Measurements from ENCODE around the gene HOXD11.

HOXD11 gene

DNA sequence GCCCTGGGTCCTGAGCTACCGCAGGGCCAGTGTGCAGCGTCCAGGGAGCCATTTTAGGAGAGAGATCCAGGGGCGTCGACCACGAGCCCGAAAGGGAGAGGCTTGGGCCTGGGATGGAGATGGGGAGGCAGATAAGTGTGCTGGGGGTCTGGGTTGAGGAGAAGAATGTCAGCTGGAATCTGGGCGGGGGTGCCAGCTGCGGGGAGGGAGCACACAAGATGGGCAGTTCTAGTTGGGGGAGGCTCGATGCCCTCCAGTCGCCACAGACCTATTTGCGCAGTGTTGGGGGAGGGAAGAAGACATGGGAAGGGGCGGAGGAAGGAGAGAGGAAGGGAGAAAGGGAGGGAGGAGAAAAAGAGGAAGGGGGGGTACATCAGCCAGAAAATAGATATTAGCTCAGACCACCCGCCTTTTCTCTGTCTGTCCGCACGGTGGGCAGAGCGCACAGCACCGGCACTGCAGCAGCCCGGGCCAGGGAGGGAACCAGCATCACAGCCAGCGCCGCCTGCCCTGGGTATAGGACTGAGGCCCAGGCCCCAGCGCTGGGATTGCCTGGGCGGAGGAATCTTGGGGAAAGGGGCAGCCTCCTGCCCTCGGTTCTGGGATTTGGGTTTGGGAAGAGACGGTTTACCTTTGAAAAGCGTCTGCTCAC lies 1.9 kb upstream of the HOXD11 start:
- DNase-seq (ENCODE audit: low read depth in 2 of 2), result no peak

DNA sequence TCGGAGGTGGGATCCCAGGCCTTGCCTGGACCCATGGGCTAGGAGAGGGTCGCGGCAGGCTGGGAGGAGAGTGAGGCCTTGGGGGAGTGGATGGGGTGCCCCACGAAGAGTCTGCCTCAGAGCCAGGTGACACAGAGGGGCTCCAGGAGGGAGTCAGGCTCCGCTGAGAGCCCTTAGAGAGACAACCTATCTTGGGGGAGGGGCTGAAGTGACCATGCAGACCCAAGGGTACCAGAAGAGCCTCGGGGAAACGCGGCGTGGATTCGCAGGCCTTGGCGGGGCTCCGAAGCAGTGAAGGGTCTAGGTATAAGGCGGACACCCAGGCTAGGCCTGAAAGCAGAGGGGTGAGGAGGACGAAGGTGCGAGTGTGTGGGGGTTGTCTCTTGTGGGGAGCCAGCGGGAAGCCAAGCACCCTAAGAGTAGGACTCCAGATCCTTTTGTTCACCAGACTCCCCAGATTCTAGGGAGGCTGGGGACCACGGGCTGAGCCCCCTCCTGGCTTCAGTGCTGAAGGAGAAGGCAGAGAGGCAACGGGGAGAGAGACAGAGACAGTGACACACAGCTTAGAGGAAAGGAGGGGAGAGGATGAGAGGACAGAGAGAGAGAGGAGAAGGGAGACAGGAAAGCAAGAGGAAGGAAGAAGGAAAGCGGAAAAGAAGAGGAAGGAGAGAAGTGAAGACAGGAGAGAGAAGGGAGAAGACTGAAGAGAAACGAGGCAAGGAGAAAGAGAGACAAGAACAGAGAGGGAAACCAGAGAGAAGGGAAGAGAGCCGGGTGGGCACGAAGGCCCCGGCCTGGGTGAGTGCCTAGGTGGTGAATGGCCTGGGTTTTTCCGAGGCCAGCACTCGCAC lies 1.1 kb upstream of the HOXD11 start:
- DNase-seq (ENCODE audit: low read depth in 2 of 2), result no peak

DNA sequence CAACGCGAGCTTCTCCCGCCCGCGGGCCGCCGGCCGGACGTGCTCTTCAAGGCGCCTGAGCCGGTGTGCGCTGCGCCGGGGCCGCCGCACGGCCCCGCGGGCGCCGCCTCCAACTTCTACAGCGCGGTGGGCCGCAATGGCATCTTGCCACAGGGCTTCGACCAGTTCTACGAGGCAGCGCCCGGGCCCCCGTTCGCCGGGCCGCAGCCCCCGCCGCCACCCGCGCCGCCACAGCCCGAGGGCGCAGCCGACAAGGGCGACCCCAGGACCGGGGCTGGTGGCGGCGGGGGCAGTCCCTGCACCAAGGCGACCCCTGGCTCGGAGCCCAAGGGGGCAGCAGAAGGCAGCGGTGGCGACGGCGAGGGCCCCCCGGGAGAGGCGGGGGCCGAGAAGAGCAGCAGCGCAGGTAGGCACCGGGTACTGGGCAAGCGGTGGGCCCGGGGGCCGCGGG lies 676 bp downstream of the HOXD11 start:
- no peak for DNase-seq (ENCODE audit: low read depth in 2 of 2)

DNA sequence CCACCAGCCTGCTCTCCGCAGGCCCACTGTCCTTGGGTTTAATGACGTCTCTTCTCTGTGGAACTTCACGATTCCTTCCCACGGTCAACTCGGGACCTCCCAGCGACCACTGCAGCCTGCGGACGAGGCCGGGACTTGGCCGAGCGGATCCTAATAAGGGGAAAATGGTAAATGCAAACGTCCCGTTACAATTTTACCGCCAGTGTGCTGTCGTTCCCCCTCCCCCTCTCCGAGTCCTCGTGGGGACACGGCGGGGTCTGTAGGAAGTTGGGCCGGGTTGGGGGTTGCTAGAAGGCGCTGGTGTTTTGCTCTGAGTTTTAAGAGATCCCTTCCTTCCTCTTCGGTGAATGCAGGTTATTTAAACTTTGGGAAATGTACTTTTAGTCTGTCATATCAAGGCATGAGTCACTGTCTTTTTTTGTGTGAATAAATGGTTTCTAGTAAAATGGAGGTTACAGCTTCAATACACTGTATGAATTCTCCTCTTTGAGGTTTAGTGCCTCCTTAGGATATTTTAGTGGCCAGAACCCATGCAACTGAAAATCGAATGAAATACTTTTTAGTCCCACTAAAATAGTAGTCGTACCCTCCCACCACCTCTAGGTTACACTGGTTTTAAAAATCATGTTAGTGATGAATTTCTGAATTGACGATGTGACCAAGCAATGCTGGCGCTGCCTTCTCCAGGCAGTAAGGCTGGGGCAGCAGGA lies 2.3 kb downstream of the HOXD11 start:
- DNase-seq (ENCODE audit: low read depth in 2 of 2), result no peak

DNA sequence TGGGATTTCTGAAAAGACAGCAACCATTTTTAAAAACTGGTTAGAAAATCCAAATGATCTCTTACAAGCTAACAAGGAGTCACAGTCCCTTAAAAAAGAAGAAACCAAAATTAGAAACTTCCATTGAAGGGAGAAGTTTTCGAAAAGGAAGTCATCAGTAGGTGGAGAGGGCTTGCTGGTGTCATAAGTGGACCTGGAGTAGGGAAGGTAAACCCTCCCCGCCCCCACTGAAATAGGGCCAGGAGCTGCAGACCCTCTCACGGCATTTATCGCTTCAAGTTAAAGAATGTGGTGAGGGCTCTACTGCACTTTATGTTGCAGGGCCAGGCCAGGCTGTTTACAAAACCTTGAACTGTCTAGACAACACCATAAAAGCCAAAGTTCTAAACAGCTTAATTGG lies 2.9 kb downstream of the HOXD11 start:
- DNase-seq (ENCODE audit: low read depth in 2 of 2), result no peak

DNA sequence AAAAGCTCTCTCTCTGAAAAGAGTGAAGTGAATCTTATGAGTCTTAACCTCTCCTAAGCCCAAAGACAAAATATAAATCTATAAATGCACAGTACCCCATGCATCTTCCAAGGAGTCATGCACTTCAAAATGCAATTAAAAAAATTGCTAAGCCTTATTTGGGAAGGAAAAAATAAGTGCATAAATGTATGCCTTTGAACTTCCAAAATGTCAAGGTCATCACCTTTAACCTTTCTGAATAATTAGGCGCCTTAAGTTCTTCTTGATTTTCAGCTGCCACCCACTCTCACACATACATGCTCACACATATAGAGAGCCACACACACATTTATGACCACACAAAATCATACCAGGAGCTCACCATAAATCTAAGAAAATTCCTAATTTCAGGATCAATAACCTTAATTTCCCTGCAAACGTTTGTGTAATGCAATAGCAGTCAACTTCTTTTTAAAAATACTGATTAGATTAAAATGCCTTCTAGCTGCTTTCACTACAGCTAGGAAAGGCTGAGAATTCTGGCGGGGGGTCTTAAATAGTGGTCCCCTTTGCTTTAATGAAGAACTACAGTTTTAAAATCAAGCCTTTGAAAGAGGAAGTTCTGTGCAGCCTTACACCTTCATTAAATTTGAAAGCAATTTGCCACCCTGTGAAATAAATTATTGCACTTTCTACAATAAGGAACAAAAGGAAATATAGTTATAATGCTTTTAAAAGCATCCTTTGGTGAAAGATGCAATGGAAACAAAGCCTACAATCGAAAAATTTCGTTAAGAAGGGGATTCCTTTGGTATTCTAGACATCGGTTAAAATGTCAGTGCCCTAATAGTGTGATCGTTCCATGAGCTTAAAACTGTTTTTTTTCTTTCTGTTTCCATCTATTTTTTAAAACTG lies 3.6 kb downstream of the HOXD11 start:
- no peak for DNase-seq (ENCODE audit: low read depth in 2 of 2)

DNA sequence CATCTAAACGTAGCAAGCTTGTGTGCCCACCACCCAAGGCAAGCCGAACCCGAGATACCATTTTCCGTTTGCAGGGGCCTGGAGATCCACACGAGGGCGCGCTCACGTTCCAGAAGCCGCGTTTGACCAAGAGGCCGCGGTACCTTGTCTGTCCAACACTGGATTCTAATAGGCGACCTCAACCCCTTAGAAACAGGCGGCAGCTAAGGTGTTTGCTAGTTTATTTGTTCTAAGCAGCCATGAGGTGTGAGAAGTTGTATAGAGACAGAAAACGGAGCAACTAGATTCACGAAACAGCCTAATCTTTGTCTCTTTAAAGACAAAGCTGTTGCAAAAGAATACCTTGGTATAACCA lies 4.2 kb downstream of the HOXD11 start:
- DNase-seq (ENCODE audit: low read depth in 2 of 2), result no peak

DNA sequence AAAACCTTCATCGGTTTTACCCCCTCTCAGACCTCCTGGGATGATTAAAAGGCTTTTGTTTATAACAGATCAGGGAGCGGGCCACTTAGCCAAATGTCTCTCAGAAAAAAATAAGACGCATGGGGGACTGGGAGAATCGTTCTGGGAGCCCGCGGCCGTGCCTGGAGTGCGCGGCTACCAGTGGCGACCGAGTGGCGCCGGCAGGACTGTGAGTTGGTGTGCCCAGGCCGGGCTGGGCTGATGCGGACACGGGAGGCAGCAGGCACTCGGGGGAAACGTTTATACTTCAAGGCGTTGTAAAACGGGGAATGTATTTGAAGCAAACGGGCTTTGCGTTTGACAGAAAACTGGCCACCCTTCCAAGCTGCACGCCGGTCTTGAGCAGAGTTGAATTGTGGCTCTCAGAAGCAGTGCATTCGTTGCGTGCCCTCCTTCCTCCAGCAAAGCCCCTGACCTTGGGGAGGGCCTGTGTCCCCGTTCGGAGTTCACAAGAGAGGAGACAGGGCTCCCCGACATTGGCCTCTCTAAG lies 4.8 kb downstream of the HOXD11 start:
- no peak for DNase-seq (ENCODE audit: low read depth in 2 of 2)

DNA sequence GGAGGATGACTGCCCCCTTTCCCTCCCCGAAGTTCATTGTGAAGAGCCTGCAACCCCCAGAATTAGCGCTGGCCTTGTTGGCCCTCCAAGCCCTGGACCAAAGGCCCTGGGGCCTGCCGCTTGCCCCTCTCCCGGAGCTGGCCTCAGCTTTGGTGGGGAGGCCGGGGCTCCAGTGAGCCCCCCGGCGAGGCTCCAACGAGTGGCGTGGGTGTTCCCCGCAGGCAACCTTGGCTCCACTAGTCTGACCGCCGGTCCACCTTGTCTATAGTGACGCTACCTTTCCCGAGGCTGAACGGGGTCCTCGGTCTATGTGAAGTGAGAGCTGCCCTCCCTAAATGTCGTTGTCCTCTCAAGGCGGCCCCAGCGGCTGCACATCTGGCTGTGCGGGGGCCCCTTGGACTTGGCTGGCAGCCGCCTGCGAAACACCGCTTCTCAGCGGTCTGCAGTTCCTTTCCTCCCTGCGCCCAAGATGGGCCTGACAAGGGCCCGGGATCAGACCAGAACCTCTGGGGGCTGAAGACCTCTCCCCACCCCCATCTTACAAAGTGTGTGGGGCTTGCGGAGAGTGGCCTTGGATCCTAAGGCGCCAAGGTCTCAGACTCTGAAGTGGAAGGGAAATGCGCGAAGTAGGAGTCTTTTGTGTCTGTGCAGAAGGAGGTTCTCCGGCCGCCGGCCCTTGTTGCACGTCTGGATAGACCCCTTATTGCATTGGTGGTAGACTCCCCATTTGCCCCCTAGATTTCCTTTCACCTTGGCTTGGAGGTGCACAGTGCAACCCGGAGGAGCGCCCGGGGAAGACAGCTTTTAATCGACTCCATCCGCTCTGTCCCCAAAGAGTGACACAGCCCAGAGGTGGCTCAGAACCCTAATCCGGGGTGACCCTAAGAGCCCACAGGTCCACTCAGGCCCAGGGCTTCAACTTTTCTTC lies 5.6 kb downstream of the HOXD11 start:
- no peak for DNase-seq (ENCODE audit: low read depth in 2 of 2)

DNA sequence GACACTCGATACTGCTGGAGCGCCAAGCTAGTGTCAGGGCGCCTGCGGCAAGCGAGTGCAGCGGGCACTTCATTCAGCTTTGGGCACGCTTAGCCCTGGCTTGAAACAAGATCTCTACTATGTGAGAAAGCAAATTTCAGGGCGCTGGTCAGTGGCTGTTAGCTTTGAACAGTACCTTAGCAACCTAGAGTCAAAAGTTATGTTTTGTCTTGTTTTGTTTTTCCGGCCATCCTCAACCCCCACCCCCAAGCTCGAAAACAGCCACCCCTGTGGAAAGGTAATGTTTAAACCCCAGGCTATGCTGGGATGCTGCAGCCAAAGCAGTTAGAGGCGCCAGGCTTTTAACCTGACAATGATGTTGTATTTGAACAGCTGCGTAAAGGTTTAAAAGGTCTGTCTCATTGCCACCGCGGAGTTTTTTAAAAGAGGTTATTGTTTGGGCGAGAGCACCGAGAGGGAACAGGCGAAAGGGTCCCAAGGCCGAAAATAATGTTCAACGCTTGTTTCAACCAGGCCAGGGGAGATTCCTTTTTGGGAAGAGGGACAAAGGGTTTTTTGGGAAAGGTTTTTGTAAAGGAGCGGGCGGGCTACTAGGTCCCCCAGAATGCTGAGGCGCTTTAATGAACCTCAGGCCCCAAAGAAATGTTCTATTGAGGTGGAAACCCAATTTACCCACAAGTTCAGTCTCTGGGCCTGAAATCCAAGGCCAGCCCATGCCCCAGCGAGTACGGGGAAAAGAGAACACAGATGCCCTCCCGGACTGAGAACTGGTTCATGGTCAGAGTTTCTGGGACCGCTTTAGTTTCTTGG lies 7.2 kb downstream of the HOXD11 start:
- no peak for DNase-seq (ENCODE audit: low read depth in 2 of 2)

DNA sequence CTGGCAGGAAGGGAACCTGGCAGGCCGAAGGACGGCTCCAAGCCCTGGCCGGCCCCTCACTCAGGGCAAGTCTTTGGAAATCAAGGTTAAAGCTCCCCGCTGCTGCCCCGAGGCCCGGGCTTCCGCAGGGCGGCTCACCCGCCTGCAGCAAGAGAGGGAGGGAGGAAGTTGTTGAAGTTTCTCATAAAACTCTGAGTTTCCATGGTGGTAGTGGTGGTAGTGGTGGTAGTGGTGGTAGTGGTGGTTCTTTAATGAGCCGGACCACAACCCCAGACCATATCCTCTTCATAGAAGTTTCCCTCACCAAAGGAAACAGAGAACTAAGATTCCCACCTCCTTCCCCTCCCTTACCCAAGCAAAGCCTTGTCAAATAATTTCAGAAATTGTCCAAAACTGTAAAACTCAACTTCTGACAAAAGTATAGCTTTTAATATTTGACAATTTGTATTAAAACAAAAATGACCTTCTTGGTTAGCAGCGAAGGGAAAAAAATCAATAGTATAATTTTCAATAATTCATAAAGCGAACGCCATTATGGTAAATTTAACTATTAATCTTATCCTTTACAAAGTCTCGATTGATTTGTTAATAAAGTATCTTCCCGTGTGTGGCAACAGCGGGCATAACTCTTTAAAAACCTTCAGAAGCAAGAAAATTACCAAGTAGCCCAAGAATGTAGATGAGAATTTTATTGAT lies 8.0 kb downstream of the HOXD11 start:
- no peak for DNase-seq (ENCODE audit: low read depth in 2 of 2)

DNA sequence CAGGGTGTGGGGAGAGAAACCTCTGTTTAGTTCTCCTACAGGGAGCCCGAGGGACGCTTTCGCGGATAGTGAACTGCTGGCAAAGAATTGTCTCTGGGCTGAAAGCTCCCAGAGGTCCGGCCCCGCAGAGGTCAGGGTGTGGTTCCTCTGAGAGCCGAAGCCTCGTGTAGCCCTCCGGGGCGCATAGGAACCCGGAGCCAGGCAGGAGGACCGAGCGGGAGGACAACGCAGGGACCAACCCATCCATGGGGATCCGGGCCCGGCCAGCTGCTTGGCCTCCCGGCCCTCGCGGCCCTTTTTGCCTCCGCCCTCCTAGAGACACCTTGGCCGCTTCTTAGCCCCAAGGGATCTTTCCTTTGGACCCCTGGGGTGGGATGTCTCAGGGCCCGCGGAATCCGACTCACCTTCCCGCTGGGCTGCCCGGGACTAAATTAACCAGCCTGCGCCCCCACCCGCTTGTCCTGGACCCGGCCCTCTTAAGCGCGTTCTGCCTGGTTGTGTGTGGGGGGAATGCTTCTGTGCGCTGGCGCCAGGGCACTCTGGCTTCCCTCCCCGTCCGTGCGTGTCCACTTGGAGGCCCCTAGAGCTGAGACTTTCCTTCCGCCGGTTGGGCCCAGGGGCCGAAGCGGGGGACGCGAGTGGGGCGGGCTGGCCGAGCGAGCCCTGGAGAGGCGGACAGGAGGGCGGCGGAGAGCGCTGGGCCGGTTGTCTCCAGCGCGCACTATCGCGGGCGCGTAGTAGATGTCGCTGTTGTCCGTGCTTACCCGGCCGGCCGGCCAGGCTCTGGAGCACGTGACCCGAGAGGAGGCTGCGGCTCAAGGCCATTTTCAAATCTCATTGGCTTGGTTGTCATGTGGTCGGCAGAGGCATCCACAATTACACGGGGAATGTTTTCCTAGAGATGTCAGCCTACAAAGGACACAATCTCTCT lies 9.1 kb downstream of the HOXD11 start, which contains the start of gene HOXD10:
TSS of gene HOXD10 (plus strand) at position 896 of the 931 bp plus-strand sequence. CDS start 56 bp downstream, outside the sequence.
- DNase-seq (ENCODE audit: low read depth in 2 of 2), result no peak

DNA sequence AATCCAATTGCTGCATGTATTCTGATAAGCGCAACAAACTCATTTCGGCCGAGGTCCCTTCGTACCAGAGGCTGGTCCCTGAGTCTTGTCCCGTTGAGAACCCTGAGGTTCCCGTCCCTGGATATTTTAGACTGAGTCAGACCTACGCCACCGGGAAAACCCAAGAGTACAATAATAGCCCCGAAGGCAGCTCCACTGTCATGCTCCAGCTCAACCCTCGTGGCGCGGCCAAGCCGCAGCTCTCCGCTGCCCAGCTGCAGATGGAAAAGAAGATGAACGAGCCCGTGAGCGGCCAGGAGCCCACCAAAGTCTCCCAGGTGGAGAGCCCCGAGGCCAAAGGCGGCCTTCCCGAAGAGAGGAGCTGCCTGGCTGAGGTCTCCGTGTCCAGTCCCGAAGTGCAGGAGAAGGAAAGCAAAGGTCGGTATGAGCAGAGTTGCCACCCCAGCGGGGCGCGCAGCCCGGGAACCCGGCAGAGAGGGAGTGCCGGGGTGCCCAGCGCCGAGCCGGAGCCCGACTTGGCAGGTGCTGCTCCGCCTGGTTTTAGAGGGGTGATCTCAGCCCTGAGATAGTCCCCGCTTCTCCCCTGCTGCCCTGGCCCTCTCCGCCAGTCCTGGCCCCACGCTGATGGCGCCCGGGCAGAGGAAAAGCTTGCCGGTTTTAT lies 10.2 kb downstream of the HOXD11 start:
- DNase-seq (ENCODE audit: low read depth in 2 of 2), result no peak

DNA sequence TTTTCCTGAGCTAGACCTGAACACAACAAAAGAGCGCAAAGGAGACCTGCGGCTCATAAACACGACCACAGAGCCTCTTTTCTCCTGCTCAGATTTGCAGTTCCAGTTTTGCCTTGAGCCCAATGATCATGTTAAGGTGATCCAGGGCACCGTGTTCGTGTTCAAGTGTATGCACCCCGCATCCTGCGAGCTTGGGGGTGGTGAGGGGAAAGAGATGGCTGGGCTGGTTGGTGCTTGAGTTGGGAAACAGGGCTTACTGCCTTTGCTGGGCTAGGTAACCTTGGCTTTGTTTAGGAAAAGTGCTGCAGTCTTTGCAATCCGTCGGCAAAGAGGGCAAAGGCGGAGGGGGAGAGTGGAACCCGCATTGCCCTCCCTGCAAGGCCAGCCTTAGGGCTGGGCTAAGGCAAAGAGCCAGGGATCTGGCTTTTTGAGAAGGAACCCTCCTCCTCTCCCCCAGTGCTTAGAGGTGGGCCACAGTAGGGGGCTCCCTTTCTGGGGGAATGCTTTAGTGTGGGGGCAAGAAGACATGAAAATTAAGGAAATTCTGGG lies 10.8 kb downstream of the HOXD11 start:
- no peak for DNase-seq (ENCODE audit: low read depth in 2 of 2)

DNA sequence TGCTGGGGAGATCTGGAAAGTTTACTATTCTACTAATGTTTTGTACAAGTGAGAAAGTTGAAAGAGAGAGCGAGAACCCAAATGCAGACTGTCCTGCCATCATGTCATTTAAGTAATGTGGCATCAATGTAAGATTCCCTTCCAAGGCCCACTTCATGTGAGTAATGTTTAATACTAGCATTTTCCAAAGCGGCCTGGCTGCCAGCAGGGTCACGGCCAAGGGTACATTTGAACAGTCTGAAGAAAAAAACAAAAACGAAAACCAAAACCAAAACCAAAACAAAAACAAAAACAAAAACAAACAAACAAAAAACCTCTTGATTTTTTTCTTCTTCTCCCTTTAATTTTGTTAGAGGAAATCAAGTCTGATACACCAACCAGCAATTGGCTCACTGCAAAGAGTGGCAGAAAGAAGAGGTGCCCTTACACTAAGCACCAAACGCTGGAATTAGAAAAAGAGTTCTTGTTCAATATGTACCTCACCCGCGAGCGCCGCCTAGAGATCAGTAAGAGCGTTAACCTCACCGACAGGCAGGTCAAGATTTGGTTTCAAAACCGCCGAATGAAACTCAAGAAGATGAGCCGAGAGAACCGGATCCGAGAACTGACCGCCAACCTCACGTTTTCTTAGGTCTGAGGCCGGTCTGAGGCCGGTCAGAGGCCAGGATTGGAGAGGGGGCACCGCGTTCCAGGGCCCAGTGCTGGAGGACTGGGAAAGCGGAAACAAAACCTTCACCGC lies 11.7 kb downstream of the HOXD11 start:
- no peak for DNase-seq (ENCODE audit: low read depth in 2 of 2)
